Measurements from ENCODE around the gene ITSN1.

ITSN1 gene

DNA sequence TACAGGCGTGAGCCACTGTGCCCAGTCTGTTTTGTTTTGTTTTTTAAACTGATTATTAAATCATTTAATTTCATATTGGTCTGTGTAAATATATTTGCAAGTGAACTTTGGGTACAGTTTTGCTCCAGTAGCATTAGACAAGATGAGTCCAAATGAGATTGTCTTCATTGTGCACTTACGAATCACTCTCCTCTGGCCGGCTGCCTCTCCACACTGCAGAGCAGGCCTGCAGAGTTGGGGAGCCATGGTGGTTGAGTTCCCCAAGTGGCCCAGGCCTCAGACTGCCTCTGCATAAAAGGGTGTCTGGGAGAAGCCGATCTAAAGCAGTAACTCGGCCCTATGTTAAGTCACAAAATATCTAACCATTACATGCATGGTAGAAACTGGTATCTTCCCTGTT lies 198.5 kb downstream of the ITSN1 start:
- no peak for DNase-seq (ENCODE audit: low spot score)

DNA sequence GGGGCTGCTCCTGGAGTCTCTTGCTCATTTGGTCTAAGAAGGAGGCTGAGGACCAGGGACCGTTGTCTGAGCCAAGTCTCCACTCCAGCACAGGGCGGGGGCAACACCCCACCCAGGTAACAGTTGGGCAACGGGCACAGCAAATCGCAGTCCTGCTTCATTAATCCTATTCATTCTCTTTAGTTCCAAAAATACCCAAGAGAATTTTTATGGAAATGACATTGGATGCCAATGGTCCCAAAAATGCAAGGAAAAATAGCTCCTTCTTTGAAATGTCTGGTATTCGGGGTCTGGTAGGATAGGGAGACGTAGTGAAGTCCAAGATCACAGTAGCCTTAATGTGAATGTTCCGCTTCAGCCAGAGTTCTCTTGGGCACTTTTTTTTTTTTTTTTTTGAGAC lies 199.3 kb downstream of the ITSN1 start:
- DNase-seq (ENCODE audit: low spot score): no peak

DNA sequence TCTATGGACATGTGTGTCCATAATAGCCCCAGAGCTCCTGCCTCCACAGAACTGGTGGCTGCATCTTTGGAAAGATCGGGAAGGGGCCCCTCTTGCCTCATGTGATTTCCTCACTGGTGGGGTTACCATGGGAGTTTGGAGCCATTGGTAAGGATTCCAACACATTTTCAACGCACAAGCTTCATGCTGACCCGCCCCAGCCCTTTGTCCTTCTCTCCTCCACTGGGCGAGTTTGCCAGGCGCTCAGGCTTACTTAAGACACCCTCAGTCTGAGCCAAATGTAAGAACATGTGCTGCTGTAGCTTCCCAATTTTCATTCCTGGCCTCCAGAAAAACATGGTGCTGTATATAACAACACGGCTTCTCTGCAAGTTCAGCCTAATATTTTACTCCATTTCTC lies 200.9 kb downstream of the ITSN1 start:
- no peak for DNase-seq (ENCODE audit: low spot score)

DNA sequence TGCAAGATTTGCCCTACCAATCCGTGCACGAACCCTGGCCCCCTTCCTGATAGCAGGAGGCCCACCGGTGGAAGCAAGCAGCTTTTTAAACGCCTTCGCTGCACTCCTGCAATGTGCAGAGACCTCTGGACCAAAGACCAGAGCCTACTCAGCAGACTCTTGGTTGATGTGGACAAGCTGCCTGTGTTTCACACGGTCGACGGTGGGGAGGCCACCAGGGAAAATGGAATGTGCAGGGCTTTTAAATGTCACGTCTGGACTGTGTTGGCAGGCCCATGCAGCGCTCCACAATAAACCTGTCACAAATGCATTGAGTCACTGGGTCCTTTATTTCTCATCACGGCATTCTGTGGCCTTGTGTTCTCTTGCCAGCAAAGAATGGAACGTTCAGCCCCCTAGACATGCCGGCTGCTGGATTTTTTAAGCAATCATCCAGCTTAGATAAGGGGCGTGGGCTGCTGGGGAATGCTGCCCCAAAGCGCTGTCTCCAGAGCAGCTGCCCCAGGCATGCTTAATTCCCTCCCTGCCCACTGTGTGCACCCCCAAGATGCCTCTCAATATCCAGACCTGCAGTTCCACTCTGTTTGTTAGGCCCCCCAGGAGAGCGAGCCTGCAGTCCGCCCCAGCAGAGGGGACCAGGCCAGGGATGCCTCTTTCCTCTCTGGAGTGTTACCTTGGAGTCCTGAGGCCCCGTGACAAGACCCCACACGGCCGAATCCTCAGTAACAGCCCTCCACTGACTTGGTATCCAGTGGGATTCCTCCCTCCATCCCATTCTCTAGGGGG lies 202.0 kb downstream of the ITSN1 start:
- no peak for DNase-seq (ENCODE audit: low spot score)

DNA sequence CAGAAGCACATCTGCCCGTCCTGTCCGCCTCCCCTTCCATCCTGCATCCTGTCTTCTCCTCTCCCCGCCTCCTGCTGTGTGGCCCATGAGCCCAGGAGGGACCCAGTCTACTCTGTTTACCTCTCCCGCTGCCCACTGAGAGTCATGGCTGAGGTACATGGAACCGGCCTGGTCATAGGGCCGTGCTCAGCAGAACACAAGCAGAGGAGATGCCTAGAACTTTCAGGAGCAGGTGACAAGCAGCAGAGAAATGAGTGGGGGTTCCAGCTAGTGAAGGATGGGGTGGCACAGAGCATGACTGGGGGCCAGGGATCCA lies 202.5 kb downstream of the ITSN1 start:
- no peak for DNase-seq (ENCODE audit: low spot score)

DNA sequence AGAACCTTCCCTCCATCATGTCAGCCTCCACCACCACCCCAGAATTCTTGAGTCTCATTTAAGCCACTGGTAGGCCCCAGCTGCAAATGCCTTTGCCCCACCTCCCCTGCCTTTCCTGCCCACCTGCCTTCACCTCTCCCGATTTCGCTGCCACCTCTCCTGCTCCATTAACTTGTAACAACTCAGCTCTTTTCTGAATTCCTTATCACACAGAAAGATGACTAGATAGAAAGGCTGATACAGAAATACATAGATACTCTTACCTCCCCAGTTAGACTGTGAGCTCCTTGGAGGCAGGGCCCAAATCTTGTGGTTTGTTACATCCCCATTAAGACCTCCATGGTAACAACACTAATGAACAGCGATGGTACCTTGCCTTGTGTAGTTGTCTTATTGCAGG lies 203.8 kb downstream of the ITSN1 start:
- no peak for DNase-seq (ENCODE audit: low spot score)

DNA sequence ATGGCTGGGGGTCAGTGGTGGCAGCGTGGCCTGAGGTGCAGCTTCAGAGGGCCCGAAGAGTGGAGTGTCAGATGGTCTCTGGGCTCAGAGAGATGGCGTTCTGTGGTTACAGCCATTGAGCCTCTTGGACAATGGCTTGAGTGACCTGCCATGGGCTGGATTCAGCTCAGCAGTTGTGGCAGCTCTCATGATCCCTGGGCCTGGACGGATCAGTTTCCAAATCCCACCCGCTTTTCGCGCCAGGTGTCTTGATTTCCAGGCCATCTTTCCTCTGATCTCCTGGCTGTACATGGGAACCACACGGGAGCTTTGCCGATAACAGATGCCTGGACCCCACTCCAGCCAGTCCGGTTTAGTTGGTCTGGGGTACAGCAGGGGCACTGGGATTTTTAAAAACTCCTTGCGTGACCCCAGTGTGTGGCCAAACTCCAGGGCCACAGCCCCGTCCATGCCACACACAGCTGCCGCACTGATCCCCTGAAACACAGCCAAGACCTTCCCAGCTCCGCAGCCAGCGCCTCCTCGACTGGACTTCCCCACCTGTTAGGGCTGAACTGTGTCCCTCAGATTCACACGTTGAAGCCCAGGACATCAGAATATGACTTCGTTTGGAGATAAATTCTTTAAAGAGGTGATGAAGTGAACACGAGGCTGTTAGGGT lies 205.4 kb downstream of the ITSN1 start:
- no peak for DNase-seq (ENCODE audit: low spot score)

DNA sequence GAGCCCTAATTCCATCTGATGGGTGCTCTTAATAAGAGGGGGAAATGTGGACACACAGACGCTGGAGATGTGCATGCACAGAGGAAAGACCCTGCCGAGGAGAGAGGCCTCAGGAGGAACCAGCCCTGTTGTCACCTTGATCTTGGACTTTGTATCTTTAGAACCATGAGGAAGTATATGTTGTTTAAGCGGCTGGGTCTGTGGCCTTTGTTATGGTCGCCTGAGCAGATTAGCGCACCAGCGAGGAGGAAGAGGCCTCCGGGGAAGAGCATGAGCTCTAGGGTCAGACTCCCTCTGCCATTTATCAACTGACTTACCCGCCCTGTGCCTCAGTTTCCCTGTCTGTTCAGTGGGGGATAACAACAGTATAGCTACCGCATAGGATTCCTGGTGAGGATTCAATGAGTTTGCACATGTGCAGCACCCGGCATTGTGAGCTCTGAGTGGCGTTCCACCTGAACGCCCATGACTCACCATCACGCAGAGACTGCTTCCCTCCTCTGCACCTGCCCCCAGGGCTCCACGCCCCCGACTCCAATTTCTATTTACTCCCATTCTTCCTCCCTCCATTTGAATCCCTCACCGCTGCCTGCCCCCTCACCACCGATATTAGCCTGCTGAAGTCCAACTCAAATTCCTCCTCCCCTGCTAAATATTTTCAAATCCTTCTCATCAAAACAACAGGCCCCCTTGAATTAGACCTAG lies 206.1 kb downstream of the ITSN1 start:
- peak; percentile 20 for DNase-seq (ENCODE audit: low spot score)

DNA sequence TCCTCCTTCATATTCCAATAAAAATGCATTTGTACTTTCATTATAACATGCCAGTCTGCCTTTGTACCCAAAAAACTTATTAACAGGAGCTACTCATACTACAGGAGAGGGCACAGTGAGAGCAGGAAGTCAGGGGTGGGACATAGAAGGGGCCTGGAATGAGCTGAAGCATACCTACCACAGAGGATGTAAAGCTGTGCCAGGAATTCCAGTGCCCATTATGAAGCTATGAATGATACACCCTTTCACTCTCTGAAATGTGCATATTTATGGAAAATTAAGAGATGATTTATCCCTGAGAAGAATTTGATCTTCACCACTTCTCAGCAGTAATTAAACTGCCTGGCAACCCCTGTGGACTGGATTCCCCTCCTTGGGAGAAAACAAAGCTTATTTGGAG lies 207.5 kb downstream of the ITSN1 start:
- no peak for DNase-seq (ENCODE audit: low spot score)

DNA sequence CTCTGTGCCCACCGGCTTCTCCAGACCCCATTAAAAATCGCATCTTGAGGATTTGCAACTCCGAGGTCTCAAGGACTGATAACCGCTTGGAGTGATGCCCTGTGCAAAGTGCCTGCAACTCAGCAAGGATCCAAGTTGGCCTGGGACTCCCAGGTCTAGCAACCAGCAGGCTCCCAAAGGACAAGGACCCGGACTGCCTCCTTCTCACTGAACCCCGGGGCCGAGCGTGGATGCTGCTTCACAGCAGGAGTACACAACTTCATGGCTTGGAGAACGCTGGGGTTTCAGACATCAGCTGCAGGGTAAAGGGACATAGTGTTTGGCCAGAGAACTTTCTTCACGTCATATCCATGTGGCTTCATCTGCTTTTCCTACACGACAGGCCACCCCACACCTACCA lies 208.1 kb downstream of the ITSN1 start:
- no peak for DNase-seq (ENCODE audit: low spot score)

DNA sequence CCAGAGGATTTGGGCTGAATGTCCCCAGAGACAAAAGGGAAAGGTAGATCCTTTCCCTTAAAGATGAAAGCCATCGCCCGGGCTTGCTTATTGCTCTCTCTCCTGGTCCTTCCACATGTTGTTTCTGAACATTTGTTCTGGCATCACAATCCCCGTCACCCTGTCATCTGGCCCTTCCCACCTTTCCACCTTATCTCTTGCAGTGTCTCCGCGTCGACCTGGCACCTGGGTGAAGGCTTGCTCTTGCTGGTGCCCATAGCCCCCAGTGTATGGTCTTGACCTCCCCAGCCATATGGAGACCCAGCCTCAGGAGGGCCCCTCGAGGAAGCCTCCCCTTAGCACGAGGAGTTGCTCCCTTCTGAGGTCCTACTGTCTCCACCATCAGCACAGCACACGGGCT lies 208.7 kb downstream of the ITSN1 start:
- DNase-seq (ENCODE audit: low spot score): no peak

DNA sequence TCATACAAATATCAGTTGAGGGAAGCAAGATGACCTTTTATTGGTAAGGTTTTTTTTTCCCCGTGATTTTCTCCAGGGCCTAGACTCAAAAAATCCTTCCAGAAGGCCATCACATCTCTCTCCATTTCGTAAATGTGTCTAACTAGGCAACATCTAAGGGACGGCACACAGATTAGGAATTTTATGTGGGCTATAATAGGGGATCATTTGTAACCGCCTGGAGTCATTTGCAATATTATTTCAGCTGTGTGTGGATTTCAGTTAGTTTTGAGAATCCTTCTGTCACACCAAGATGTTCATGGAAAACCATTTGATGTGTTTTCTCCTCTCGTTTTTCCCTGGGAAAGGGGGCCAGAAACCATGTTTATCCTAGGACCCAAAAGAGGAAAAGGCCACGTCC lies 210.2 kb downstream of the ITSN1 start:
- DNase-seq (ENCODE audit: low spot score): no peak

DNA sequence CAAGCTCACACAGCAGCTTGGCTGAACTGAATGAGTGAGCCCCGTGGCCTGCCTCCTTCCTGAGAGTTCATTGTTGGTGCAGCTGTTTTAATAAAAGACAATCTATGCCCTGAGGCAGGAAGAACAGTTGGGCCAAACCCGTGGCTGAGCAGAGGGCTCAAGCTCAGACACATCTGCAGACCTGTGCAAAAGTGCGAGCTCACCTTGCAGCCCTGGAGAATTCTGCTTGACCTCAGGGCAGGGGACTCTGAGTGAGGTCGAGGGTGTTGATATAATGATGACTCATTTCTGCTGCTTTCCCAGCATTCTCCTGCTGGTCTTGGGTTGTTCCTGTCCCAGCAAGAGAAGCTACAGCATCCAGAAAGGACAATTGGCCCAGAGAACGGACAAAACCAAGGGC lies 212.3 kb downstream of the ITSN1 start:
- no peak for DNase-seq (ENCODE audit: low spot score)

DNA sequence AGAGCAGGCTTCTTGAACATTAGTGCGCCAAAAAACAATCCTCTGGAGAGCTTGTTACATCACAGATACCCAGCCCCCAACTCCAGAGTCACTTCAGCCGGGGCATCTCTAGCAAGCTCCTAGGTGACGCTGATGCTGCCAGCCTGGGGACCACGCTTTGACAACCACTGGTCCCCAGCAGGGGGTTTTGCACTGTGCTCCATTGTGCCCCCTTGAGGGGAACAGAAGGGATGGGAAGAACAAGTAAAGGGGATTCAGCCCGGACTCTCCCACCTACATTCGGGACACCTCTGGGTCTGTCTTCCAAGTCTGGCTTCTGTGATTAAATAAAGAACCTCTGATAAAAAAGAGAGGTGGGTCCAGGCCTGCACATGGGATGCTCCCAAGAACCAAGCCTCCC lies 212.9 kb downstream of the ITSN1 start:
- DNase-seq (ENCODE audit: low spot score): no peak

DNA sequence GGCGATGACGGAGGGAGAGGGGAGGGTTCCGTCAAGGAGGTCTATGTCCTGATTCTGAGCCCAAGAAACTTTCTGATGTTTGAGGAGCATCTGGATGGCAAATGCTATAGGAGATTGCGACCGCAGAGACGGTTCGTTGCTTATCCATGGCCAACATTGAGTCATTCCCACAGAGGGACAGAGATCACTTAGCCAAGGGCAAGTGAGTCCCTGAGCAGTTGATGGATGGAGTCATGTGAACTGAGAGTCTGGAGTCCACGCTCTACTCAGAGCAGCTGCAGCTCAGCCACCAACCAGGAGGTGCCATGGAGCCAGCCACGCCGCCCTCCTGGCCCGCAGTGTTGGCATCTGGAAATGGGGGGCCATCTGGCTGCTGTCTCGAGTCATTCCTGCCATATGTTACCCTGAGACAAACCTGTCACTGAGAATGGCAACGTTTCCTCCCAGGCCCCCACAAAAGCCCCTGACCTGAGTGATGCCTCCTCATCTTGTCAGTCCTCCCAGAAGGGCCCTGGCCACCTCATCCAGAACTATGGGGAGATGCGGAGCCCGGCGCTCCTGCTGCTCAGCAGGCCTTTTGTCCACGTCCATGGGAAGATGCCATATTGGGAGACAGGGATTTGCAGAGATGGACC lies 214.7 kb downstream of the ITSN1 start:
- no peak for DNase-seq (ENCODE audit: low spot score)

DNA sequence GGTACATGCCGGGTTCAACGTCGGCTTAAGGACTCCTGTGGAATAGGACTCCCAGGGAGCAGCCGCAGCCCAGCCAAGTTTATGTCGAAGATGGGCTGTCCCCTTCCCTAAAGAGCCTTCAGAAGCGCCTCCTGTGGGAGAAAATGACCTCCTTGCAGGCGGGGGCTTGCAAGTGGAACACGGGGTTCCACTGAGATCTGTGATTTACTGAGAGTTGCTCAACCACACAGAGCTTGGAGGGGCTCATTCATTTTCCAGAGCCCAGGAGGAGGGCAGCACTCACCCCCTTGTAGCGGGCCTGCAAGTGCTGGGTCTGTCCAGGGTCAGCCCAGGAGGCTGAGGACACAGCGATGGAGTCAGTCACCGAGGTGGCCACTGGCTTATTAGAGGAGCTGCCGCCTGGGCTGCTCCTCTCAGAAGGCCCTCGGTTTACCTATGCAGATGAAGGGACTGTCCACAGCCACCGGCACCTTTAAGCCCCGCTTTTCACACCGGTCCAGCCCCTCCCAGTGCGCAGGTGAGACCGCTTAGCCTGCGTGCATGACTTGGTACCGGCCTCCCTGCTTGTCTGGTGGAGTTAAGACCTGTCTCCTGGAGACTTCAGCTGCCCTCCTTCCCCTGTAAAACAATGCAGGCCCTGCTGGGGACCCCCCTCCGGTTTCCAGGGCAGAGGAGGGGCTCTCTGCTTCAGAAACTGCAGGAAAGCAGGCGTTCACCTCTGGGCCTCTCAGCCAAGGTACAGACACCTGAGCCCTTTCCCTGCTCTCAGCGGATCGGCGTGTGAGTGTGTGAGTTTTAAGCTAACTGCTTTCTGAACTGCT lies 215.8 kb downstream of the ITSN1 start:
- no peak for DNase-seq (ENCODE audit: low spot score)

DNA sequence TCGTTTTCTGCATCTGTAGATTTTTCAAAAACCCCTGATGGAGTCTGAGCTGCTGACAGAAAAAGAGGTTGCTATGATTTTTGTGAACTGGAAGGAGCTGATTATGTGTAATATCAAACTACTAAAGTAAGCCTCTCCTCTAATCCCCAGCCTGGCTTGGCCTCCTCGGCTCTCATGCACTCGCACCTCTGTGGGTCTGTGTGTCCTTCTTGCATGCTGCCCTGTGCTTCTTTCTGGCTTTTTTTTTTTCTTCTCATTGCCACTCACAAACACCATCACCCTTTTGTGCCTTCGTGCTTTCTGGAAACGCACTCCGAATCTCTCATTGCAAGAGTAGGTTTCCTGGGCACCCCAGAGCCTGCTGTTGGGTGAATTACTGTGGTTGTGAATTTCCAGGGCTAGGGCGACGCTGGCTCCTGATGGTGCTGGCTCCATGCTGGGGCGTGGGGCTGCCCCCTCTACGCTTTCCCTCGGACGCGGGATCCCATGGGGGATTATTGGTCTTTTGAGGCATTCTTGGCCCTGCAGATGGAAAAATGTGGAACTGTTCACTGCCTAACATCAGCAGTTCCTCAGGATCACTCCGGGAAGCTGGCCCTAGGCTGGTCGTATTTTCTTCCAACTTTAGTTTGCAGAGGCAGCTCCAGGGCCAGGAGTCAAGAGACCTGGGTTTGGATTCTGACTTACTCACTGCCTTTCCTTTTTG lies 216.5 kb downstream of the ITSN1 start:
- DNase-seq (ENCODE audit: low spot score): no peak

DNA sequence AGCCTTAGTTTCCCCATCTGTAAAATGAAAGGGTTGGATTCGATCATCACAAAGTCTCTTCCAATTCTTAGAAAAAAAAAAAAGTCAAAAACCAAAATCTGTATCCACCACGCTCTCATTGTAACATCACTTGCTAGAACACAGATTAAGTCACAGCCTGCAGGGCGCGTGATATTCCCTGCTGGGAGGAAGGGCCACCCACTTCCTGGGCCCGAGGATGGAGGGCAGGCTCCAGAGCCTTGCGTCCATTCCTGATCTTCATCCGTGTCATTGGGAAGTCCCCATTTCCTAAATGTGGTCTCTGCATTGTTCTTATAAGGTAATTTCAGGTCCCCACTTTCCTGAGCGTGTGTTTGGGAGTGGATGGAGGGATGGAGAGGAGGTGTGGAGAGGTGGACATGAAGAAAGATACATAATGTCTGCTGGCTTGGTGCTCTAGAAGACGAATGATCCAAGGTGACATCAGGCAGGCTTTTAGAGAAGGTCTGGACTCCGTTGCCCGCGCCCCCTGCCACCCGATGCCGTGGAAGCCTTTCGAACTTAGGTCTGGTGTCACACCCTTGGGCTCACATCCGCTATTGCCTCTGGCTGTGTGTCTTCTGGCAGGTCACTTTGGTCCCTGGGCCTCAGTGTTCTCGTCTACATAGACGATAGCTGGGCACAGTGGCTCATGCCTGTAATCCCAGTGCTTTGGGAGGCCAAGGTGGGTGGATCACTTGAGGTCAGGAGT lies 217.2 kb downstream of the ITSN1 start:
- no peak for DNase-seq (ENCODE audit: low spot score)

DNA sequence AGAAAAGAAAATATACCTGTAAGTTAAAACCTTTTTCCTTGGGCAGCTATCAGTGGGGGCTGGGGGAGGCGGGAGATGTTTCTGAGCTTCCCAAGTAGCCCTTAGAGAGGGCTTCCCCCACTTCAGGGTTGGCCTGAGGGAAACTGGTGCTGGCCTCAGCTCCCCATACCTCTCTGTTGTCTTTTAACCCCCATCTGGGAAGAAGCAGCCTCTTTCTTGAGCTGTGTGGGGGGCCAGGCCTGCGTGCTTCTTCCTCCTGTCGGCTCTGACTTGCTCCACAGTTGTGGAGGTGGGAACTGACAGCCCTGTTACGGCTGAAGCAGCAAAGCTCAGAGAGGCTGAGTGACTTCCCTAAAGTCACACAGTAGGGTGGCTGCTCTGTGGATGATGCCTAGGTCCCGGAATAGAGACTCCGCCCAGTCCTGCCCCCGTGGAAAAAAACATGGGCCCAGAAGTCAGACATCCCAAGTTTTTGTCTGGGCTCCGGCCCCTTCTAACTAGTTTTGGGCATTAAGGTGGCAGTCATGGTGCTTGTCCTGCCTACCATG lies 218.1 kb downstream of the ITSN1 start:
- DNase-seq (ENCODE audit: low spot score): no peak

DNA sequence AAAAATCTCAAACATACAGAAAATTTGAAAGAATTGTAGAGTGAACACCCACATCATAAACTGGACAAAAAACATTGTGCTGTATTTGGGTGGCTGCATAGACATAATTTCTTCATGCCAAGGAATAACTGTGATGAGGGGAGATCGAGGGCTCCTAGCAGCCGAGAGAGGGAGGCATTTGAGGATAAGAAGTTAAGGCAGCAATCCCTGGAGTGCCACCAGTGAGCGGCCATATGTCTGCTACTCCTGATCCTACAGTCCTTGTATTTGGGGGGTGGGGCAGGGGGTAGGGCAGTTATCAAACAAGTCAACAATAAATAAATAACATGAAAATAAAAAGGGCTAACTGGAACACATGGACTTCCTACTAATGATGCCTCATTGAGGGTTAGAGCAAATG lies 218.8 kb downstream of the ITSN1 start:
- no peak for DNase-seq (ENCODE audit: low spot score)

Measured in SW480 (cell line).